Esophagus squamous epithelium (tissue), 5 donors: ENCODE data around the gene SRSF2. TPM values are rescaled to one million over a fixed set of nuclear protein-coding genes. Genes with fewer than 3 reads are reported as not detected.

Source experiments
- DNase-seq: peaks from one replicate; lab custom pipeline; 2025; lab: John Stamatoyannopoulos, UW
- H3K27ac ChIP-seq, 4 donors: fragments of 200-600 bp; sonication (generic); one replicate each; pipeline ENCODE4 v1.5.1; 2016 to 2019; ENCODE audit warnings: mild to moderate bottlenecking in 1 of 4
- H3K27me3 ChIP-seq, 4 donors: fragments of 200-600 bp; sonication (generic); 1 replicate in 3 of 4; 2 replicates in 1 of 4; pipeline versions ENCODE4 v1.5.1 to v1.6.0; 2017 to 2021; ENCODE audit warnings: antibody characterized with exemption in 1 of 4
- H3K36me3 ChIP-seq, 3 donors: fragments of 200-600 bp; sonication (generic); one replicate each; pipeline ENCODE4 v1.5.1; 2016 to 2019
- H3K4me1 ChIP-seq, 3 donors: fragments of 200-600 bp; sonication (generic); one replicate each; pipeline ENCODE4 v1.5.1; 2017 to 2019
- H3K4me3 ChIP-seq, 4 donors: fragments of 200-600 bp; sonication (generic); 1 replicate in 3 of 4; 2 replicates in 1 of 4; pipeline ENCODE4 v1.5.1; 2016 to 2019; ENCODE audit warnings: mild to moderate bottlenecking in 2 of 4, moderate library complexity in 1 of 4
- H3K9me3 ChIP-seq, 3 donors: fragments of 200-600 bp; sonication (generic); one replicate each; pipeline ENCODE4 v1.5.1; 2016 to 2019
- POLR2A ChIP-seq, 4 donors: fragments of 450-650 bp; IDR thresholded peaks; one replicate each; pipeline ENCODE4 v1.6.1; 2017; ENCODE audit warnings: antibody characterized with exemption in 4 of 4, mild to moderate bottlenecking in 4 of 4, moderate library complexity in 3 of 4
- WGBS, 2 donors: methylation state at CpG; one replicate each; pipeline ENCODE4 v1.1.5; 2018; 5-methylcytosine and 5-hydroxymethylcytosine counted together
- intact Hi-C: fragments of 100-400 bp; cut with DNase I; formaldehyde crosslinking; loops from one replicate; pipeline ENCODE4 v1.15.0; 2022
- total RNA-seq, 4 donors: library from RNA; depleted of rRNA; stranded (reverse); fragments of >200 nt; gene quantifications; one replicate each; pipeline ENCODE4 v1.1.0, GENCODE V29; 2016
- TF ChIP-seq, protein P1 (sequence below), 6 experiments: fragments of 450-650 bp in 4 of 6; fragments of 200-600 bp in 2 of 6; sonication (generic) in 2 of 6; IDR thresholded peaks; one replicate each; pipeline ENCODE4 v1.5.1; 2016 to 2019; ENCODE audit warnings: antibody characterized with exemption in 6 of 6, mild to moderate bottlenecking in 4 of 6, moderate library complexity in 4 of 6
- donor health status: DM: yes; HTN: yes; CAD: no.

SRSF2 gene
- total RNA-seq, 4 donors from 2014 or later = 203 to 286 (median 233) TPM

DNA sequence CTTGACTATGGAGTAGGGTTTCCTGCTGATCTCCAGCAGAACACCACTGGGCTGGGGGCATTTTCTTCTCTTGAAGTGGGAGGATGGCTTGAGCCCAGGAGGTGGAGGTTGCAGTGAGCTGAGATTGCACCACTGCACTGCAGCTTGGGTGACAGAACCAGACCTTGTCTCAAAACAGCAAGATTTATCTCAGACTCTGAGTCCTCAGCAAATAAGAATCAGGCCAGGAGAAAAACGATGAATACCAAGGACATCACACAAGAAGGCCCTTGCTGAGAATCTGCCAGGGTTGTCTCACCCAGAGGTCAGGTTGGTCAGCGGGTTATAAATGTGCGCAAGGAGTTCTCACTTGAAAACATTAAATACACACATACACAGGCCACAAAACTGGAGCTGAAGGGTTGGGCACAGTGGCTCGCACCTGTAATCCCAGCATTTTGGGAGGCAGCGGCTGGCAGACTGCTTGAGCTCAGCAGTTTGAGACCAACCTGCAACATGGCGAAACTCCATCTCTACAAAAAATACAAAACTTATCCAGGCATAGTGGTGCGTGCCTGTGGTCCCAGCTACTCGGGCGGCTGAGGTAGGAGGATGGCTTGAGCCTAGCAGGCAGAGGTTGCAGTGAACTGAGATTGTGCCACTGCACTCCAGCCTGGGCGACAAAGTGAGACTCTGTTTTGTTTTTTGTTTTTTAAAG lies 34.0 kb downstream of the SRSF2 start:
- H3K27ac ChIP-seq = peak overlapping the region in 3 of 4 donors; percentile 34 to 88 (median 86)
- H3K4me1 ChIP-seq = peaks cover 26 to 70% (median 52%) of the 10 kb centered on the region in 3 donors

DNA sequence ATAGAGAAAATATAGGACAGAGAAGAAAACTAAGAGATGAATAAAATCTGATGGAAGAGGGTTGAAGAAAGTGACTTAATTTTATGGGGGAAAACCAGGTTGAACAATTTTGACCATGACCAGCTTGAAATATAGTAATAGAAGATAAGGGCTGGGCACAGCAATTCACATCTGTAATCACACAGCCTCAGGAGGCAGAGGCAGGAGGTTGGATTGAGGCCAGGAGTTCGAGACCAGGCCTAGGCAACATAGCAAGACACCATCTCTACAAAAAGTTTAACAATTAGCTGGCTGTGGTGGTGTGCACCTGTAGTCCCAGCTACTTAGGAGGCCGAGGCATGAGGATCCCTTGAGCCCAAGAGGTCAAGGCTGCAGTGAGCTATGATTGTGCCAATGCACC lies 35.1 kb downstream of the SRSF2 start:
- Histone ChIP-seq H3K4me1 (peaks cover 31 to 70% (median 56%) of the 10 kb centered on the region in 3 donors), H3K27me3 (no peaks in the 10 kb centered on the region), H3K9me3 (no peaks in the 10 kb centered on the region), H3K36me3 (no peaks in the 10 kb centered on the region), H3K27ac (peak overlapping the region in 3 of 4 donors; percentile 86 to 93 (median 88)), H3K4me3 (no peak overlapping the region)
- intact Hi-C loops = no loop called here
- no peak for DNase-seq
- WGBS, 2 donors = 21 to 59% methylated on average over 2 of the region's 2 CpGs
- TF ChIP-seq POLR2A (IDR thresholded peaks at IDR 0.05) = no peak
- TF ChIP-seq, protein P1, sequence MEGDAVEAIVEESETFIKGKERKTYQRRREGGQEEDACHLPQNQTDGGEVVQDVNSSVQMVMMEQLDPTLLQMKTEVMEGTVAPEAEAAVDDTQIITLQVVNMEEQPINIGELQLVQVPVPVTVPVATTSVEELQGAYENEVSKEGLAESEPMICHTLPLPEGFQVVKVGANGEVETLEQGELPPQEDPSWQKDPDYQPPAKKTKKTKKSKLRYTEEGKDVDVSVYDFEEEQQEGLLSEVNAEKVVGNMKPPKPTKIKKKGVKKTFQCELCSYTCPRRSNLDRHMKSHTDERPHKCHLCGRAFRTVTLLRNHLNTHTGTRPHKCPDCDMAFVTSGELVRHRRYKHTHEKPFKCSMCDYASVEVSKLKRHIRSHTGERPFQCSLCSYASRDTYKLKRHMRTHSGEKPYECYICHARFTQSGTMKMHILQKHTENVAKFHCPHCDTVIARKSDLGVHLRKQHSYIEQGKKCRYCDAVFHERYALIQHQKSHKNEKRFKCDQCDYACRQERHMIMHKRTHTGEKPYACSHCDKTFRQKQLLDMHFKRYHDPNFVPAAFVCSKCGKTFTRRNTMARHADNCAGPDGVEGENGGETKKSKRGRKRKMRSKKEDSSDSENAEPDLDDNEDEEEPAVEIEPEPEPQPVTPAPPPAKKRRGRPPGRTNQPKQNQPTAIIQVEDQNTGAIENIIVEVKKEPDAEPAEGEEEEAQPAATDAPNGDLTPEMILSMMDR (IDR thresholded peaks at IDR 0.05) = no peak

More for the DNA sequence above, 34.0 kb downstream of the SRSF2 start:
- TF ChIP-seq, protein P1 (IDR thresholded peaks at IDR 0.05) = no peak
- no peak for TF ChIP-seq POLR2A (IDR thresholded peaks at IDR 0.05)
- H3K36me3 ChIP-seq = no peaks in the 10 kb centered on the region
- no peak for DNase-seq
- H3K27me3 ChIP-seq = no peaks in the 10 kb centered on the region
- intact Hi-C loops = no loop called here
- H3K4me3 ChIP-seq = no peak overlapping the region
- H3K9me3 ChIP-seq = no peaks in the 10 kb centered on the region
- 80 to 90% methylated on average over 7 to 8 of the region's 10 CpGs for WGBS, 2 donors

DNA sequence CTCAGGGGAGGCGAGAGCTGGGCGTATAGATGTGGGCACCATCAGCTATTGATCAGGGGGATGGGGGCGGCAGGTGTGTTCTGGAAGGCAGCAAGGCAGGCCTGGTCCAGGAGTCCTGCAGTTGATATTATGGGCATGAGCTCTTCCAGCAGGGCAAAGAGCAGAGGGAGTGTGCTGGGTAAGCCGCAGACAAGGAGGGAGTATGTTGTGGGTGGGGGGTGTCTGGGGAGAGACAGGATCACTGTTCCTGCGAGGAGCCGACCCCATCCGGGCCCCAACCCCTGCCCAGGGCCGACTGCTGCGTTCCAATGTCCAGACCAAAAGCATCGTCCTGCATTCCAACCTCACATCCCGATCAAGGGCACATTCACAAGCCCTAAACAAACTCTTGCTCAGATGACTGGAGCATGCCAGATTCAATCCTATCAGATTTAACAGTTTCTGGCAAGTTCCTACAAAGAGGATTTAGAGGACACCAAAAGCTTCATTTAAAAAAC lies 35.6 kb downstream of the SRSF2 start:
- H3K9me3 ChIP-seq = no peaks in the 10 kb centered on the region
- peak overlapping the region in 2 of 4 donors; percentile 26 to 55 for H3K4me3 ChIP-seq
- H3K27ac ChIP-seq = peak overlapping the region; percentile 67 to 93 (median 87)
- DNase-seq = no peak
- intact Hi-C loops = no loop called here
- H3K4me1 ChIP-seq = peaks cover 35 to 74% (median 62%) of the 10 kb centered on the region in 3 donors
- no peaks in the 10 kb centered on the region for H3K36me3 ChIP-seq
- WGBS, 2 donors = 55 to 57% methylated on average over 5 to 10 of the region's 11 CpGs
- no peak for TF ChIP-seq POLR2A (IDR thresholded peaks at IDR 0.05)
- TF ChIP-seq, protein P1 (IDR thresholded peaks at IDR 0.05) = no peak
- no peaks in the 10 kb centered on the region for H3K27me3 ChIP-seq

DNA sequence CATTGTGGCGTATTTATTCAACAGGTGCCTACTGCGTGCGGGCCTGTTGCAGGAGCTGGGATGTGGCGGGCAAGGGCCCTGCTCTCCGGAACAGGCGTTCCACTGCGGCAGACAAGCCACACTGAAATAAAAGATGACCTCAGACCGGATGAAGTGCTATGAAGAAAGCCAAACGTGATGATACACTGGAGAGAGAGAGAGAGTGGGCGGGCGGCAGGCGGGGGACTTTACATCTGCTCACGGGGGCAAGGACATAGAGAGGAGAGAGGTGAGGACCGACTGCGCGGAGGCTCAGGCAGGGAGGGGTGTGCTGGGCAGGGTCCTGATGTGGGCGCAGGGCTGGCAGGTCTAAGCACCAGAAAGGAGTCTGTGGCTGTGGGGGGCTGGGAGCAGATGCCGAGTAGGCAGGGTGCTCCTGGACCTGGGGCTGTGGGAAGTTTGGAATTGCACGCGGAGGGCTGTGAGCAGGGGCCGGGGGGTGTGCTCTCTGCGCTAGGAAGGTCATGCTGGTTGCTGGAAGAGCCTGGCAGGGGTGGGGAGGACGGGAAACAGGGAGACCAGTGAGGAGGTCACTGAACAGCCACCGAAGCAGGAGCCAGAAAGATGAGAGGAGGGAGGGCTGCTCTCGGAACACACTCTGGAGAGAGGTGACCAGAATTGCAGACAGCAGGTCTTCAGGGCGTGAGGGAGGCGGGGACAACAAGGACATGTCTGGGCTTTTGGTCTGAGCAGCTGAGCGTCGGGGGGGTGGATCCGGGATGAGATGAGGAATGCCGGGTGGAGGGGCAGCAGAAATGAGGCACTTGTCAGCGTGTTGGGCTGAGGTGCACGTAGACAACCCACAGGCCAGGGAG lies 36.3 kb downstream of the SRSF2 start:
- Histone ChIP-seq H3K4me3 (peak overlapping the region in 3 of 4 donors; percentile 19 to 55 (median 26)), H3K4me1 (peaks cover 35 to 81% (median 66%) of the 10 kb centered on the region in 3 donors)
- intact Hi-C loops = no loop called here

More for the DNA sequence above, 36.3 kb downstream of the SRSF2 start:
- peak overlapping the region; percentile 67 to 93 (median 87) for H3K27ac ChIP-seq
- H3K36me3 ChIP-seq = no peaks in the 10 kb centered on the region
- TF ChIP-seq POLR2A (IDR thresholded peaks at IDR 0.05) = peak in 1 of 4 donors; percentile 13
- TF ChIP-seq, protein P1 (IDR thresholded peaks at IDR 0.05) = no peak
- H3K27me3 ChIP-seq = no peaks in the 10 kb centered on the region
- WGBS, 2 donors = 19 to 29% methylated on average over 28 to 30 of the region's 33 CpGs
- no peak for DNase-seq
- H3K9me3 ChIP-seq = no peaks in the 10 kb centered on the region
